Kidney glomerular epithelial cell (primary cell): Measurements from ENCODE around the gene HSPG2.
A peak's percentile ranks its signal among the peaks of the same experiment; 100 is the strongest.
"Not testable (repeated sequence)": the region's sequence is repeated elsewhere in the genome, so short reads cannot be mapped to it uniquely, and the experiment has no call there.

ENCODE experiments used
- DNase-seq: peaks from one replicate; lab custom pipeline; 2025; lab: John Stamatoyannopoulos, UW

The HSPG2 gene

GRCh38 chr1:21932127-21932526 is 5.0 kb downstream of the HSPG2 start:
- DNase-seq: no peak

GRCh38 chr1:21931171-21932093 is 5.7 kb downstream of the HSPG2 start:
- peak; percentile 78 for DNase-seq

DNA sequence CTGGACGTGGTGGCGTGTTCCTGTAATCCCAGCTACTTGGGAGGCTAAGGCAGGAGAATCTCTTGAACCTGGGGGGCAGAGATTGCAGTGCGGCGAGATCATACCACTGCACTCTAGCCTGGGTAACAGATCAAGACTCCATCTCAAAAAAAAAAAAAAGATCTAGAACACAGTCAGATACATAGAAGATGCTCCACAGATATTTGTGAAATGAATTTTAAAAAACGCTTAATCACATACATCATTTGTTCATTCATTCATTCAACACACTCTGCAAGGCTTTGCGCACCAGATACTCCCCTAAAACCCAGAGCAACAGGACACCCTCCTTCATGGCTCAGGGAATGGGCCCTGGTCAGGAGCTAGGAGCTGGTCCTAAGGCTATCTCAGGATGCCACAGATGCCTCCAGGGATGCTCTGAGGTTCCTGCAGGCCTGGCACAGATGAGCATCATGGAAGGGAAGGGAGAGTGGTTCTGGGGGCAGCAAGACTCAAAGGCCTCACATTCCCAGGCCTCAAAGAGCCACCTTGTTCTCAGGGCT is 6.4 kb downstream of the HSPG2 start:
- DNase-seq: no peak

DNA sequence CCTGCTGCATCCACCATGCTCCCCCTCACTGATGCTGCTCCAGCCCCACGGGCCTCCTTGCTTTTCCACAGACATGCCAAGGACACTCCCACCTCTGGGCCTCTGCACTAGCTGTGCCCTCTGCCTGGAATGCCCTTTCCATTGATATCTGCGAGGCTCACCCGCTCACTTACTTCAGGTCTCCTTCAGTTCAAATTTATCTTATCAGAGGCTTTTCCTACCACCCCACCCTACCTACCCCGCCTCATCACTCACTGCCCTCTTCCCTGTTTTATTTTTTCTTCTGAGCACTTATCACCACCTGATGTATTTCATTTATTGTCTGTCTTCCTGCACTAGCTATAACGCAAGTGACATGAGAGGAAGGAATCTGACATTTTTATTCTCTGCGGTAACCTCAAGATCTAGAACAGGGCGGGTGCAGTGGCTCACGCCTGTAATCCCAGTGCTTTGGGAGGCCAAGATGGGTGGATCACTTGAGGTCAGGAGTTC is 7.0 kb downstream of the HSPG2 start:
- DNase-seq: no peak

DNA sequence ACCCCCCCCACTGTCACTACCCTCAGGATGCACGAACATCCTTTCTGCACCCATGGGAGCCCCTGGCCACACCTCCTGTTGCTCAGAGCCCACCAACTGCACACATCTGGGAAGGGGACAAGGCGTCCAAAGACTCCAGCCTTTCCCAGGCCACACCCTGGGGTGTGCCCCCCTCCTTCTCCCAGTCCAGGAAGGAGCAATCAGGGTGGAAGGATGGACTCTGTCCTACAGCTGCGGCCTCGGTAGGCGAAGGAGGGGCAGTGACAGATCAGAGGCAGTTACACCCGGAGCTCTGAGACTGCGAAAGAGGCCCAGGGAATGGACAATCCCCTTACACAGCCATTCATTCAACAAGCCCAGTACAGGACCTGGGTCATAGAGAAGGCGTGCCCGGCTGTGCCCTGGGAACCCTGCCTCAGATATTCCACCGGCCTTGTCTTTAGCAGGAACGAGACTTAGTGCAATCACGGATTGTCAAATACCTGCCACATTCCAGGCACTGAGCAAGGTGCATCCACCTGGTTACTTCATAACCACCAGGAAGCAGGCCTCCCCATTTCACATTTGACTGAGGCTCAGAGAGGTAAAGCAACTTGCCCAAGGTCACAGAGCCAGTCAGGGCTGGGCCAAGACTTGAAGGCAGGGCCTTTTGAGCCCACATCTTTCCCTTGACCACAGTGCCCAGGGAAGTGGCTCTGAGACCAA is 9.4 kb downstream of the HSPG2 start:
- DNase-seq: no peak

DNA sequence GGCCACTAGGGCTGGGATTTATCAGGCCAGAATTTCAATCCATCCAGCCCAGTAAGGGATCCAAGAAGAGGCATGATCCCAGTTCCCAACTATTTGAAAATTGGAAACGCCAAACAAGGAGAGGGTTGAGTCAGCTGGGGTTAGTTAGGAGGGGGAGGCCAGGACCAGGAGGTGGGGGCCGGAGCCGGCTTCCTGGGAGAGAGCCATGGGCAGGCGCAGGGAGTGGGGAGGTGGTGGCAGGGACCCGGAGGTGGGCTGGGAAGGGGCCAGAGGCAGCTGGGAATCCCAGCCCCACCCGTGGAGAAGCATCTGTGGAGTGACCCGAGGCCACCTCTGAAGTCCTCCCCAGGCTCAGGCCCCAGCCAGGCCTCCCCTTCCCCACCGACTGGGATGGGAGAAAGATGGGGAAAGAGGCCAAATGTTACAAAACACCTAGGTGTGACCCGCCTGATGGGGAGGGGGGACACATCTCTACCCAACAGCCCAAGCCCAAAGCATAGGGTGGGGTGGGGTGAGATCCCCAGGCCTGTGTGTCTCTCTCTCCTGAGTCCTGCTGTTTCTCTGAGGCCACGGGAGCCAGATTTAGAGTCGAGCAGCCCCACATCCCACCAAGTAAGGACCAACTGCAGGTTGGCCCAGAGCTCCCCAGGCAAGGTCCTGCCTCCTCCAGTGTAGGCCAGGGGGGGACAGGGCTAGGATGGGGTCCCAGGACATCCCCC is 10.1 kb downstream of the HSPG2 start:
- no peak for DNase-seq

GRCh38 chr1:21926065-21926464 is 11.0 kb downstream of the HSPG2 start:
- DNase-seq: no peak

DNA sequence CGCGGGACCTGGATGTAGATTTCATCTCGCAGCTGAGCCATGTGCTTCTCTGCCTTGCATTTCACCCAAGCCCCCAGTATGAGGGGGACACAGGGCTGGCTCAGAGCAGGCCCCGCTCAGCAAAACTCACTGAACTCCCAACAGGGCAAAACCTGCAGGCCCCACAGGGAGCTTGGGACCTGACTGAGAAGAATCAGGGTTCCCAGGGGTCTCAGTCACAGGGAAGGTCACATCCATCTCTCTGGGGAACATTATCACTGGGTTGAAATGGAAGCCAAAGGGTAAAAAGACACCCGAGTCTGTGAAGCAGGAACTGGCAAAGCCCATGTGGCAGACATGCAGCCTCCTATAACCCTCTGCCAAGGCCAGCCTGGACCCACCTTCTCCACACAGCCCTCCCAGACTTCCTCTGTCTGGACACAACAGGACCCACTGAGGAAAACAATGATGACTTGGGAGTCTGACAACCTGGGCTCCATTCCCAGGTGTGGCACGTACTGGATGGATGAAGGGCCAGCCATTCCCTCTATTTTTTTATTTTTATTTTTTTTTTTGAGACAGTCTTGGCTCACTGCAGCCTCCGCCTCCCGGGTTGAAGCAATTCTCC is 11.7 kb downstream of the HSPG2 start:
- DNase-seq: no peak

GRCh38 chr1:21924503-21925005 is 12.6 kb downstream of the HSPG2 start:
- no peak for DNase-seq

DNA sequence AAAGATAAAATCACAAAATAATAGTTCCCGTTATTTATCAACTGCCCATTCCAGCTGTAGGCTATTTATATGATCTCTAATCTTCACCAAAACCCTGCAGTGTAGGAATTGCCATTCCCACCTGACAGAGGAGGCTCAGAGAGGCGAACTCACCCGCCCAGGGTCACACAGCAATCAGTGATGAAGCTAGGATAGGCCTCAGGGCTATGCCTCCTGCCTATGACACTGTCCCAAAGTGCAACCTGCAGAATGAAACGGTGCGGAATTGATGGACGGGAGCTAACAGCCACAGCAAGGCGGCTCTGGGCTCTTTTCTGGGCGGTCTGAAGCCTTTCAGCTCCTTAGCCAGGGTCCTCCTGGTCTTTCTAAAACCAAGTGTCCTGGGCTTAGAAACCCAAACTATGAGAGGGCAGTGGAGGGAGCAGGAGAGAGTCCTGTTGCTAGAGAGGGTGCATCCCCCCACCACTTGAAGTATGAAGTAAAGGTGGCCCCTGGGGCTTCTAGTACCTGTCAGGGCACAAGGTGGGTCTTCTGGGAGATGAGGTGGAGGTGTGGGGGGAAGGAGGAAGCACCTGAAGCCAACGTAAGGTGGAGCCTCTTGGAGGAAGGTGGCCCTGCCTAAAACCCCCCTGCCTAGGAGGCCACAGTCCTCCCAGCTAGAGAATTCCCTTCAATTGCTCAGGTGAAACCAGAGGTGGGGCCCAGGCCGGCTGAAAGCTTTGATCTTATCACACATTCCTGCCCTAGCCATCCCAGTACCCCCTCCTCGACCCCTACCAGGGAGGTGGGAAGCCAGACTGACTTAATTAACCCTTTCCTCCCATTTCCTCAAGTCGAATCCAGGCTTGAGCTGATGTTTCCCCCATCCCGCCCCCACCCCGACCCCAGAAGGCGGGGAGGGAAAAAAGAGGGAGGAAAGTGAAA is 14.8 kb downstream of the HSPG2 start:
- DNase-seq: peak; percentile 59

- DNase-seq: peak; percentile 87
These were observed 15.8 kb downstream of the HSPG2 start for GRCh38 chr1:21921100-21921875.

DNA sequence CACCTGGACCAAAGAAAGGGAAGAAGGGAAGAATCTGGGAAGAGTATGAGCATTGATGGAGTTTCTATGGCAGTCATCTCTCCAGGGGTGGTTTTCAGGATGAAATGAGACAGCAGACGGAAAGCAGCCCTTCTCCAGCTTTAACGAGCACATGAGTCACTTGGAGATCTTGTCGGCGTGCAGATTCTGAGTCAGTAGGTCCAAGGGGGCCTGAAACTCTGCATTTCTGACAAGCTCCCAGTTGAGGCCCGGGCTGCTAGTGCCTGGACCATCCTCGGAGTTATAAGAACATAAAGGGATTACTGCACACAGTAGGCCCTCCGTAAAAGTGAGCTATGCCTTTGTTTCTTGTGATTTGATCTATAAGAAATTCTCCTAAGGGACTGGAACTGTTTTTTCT is 17.6 kb downstream of the HSPG2 start:
- peak; percentile 57 for DNase-seq

DNA sequence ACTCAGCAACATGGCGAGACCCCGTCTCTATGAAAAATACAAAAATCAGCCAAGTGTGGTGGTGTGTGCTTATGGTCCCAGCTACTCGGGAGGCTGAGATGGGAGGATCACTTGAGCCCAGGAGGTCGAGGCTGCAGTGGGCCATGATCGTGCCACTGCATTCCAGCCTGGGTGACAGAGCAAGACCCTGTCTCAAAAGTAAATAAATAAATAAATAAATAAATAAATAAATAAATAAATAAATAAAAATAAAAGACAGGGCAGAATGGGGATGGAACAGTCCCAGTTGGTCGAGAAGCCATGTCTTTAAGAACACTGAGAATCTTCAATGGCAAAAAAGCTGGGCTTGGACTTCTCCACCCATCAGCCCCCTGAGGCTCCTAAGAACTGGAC is 19.9 kb downstream of the HSPG2 start:
- DNase-seq: not testable (repeated sequence)

DNA sequence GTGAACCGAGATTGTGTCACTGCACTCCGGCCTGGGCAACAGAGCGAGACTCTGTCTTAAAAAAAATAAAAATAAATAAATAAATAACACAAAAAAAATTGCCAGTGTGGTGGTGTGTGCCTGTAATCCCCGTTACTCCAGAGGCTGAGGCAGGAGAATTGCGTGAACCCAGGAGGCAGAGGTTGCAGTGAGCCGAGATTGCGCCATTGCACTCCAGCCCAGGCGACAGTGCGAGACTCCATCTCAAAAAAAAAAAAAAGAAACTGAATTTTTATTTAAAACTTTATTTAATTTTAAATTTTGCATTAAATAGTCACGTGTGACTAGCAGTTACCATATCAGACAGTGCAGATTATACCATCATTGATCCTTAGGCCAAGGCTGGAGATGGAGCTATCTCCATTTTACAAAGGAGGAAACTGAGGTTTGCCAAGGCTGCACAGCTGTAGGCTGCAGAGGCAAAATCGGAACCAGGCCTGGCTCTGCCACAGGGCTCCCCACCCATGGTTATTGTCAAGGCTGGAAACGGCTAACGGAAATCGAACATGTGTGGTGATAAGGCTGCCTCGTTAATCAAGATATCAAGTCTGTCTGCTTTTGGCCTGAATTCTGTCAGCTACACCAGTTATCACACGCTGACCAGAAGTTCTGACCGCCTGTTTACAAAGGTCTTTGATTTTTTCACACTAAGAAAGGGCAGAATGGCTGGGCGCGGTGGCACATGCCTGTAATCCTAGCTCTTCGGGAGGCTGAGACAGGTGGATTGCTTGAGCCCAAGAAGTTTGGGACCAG is 20.5 kb downstream of the HSPG2 start:
- no peak for DNase-seq

DNA sequence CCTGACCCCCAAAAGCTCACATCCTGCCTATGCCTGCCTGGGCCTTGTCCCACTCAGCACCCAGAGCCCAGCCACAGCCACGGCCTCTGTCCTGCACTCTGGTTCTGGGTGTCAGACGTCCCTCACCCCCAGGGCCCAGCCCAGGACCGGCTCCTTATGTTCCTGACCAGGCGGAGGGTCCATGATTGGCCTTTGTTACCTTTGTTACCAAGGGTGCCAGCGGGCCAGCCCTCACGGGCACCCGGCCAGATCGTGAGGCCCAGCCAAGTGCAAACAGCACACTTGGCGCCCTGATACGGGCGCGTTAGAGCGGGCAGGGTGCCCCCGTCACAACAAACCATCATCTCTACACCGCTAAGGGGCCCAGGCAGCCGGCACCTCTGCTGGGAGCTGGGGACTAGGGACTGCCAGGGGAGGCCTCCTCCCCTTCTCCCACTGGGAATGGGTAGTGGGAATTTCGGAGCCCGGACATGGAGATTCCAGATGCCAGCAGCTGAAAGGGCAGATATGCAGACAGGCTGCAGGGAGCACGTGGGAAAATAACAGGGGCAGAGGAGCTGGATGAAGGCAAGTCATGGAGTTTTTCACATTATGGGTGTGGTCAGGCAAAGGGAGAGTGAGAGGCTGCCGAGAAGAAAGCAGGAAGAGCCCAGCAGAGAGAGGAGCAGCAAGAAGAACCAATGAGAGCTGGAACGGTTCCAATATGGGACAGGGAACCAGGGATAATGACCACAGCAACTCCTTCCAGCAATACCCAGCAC is 22.1 kb downstream of the HSPG2 start:
- no peak for DNase-seq

DNA sequence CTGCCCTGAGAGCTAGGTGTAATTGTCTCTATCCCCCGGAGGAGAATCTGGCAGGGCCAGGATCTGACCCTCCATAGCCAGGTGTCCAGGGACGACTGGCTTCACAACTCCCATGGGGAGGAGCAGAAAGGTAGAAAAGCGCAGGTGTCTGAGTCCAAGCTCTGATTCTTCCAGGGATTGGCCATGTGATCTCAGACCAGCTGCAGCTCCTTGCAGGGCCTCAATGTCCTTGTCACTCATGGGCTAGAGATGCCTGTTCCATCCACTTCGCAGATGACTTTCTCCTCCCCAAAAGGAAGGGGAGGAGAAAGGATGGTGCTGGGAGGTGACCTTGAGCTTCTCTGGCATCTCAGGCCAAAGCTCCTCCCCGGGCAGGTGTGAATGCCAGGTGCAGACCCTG is 22.7 kb downstream of the HSPG2 start:
- DNase-seq: no peak

- DNase-seq: no peak
These were observed 23.3 kb downstream of the HSPG2 start for GRCh38 chr1:21913763-21914162.

DNA sequence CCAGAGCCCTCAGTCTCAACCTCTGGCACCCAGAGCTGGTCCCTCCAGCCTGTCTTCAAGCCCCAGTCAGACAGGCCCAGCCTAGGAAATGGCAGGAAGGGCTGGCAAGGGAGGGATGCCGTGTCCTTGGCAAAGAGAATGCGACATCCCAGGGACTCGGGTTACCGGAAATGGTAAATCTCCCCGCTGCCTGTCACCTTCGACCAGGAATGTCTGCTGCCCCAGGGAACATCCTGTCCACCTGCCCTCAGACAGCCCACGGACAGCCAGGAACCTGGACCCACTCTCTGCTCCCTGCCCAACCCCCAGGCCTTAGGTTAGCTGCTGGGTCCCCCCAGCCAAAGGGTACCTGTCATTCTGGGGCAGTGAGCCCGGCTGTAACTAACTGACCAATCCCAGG is 23.9 kb downstream of the HSPG2 start:
- DNase-seq: no peak
